Esophagus muscularis mucosa (tissue), 3 donors: ENCODE data around the gene CLEC4M.

ENCODE experiments used
- POLR2A ChIP-seq: fragments of 450-650 bp; IDR thresholded peaks from one replicate; pipeline ENCODE4 v1.6.1; 2017; ENCODE audit warnings: antibody characterized with exemption, moderate library complexity, mild to moderate bottlenecking, low read depth
- TF ChIP-seq, protein P1 (sequence below), 3 experiments: fragments of 200-600 bp in 2 of 3; fragments of 450-650 bp in 1 of 3; sonication (generic) in 2 of 3; IDR thresholded peaks; one replicate each; pipeline ENCODE4 v1.5.1; 2017 to 2019; ENCODE audit warnings: antibody characterized with exemption in 3 of 3, mild to moderate bottlenecking in 2 of 3, moderate library complexity in 1 of 3

DNA sequence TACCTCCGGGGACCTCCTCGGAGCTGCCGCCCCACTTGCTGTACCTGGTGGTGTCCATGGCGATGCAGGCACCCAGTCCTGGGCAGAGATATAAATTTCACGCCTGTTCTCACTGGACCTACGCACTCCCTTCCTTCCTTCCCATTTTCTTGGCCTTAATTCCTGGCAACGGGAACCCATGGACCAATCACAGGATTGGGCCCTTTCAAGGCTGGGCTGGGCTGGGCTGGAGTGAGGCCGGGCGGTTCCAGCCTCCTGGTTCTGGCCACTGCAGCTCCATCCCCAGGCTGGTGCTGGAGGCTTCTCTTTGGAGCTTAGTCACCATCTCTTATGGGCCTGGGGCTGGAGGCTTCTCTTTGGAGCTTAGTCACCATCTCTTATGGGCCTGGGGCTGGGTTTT is 31.0 kb upstream of the CLEC4M start, which contains the start of gene CLEC4G:
- no peak for TF ChIP-seq POLR2A
- TF ChIP-seq, protein P1, sequence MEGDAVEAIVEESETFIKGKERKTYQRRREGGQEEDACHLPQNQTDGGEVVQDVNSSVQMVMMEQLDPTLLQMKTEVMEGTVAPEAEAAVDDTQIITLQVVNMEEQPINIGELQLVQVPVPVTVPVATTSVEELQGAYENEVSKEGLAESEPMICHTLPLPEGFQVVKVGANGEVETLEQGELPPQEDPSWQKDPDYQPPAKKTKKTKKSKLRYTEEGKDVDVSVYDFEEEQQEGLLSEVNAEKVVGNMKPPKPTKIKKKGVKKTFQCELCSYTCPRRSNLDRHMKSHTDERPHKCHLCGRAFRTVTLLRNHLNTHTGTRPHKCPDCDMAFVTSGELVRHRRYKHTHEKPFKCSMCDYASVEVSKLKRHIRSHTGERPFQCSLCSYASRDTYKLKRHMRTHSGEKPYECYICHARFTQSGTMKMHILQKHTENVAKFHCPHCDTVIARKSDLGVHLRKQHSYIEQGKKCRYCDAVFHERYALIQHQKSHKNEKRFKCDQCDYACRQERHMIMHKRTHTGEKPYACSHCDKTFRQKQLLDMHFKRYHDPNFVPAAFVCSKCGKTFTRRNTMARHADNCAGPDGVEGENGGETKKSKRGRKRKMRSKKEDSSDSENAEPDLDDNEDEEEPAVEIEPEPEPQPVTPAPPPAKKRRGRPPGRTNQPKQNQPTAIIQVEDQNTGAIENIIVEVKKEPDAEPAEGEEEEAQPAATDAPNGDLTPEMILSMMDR (IDR thresholded peaks at IDR 0.05) = no peak
